GM21528 (cell line): ENCODE results near the gene ALOX5AP.

Experiments
- ATAC-seq: cut with Tn5 transposase; IDR thresholded peaks from one replicate; pipeline ENCODE4 v1.9.1; 2021; ENCODE audit warnings: mild to moderate bottlenecking, moderate library complexity; ENCODE audit not compliant: unreplicated experiment, low FRiP score

The ALOX5AP gene

GRCh38 chr13:30735025-30735871 is at the start of gene ALOX5AP:
Gene ALOX5AP, plus strand, starts transcription at chr13:30735543. Its CDS starts 63 bp downstream, at chr13:30735606.
- ATAC-seq = peak; percentile 72

DNA sequence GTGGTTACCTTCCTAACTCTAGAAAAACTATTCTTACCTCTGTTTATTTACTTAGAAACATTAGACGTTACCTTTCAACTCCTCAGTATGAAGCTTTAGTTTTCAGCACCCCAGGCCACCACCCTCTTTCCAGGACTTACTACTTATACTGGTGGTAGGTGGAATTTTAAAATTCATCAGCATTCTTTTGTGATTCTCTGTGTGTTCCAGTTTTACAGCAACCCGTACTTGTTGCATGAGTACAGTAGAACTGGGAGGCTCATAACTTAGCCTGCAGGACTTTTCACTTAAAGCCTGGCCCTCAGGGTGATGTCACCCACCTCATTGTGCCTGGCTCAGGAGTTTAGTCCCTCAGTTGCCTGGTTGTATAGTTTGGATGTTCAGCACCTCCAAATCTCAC is 49.4 kb upstream of the ALOX5AP start:
- ATAC-seq = no peak

DNA sequence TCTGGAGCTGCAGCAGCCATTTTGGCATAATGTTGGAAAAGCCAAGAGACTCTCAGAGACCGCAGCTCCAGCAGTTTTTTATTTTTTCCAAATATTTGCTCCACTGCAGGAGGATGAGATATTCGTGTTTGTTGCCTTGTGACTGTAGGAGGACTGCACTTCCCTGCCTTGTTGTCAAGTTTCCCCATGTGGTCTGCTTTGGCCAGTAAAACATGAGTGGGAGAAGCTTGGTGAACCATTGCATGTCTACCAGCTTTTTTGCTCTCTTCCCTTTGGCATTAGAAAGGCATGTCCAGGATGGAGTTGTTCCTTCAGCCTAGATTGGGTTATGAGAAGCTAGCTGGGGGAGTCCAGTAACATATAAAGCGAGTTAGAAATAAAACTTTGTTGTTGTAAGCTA is 47.7 kb upstream of the ALOX5AP start:
- ATAC-seq = no peak

GRCh38 chr13:30689752-30690151 is 45.6 kb upstream of the ALOX5AP start:
- no peak for ATAC-seq

- peak; percentile 50 for ATAC-seq
These were observed 44.8 kb upstream of the ALOX5AP start for GRCh38 chr13:30690282-30691188.

GRCh38 chr13:30692113-30692512 is 43.2 kb upstream of the ALOX5AP start:
- no peak for ATAC-seq

DNA sequence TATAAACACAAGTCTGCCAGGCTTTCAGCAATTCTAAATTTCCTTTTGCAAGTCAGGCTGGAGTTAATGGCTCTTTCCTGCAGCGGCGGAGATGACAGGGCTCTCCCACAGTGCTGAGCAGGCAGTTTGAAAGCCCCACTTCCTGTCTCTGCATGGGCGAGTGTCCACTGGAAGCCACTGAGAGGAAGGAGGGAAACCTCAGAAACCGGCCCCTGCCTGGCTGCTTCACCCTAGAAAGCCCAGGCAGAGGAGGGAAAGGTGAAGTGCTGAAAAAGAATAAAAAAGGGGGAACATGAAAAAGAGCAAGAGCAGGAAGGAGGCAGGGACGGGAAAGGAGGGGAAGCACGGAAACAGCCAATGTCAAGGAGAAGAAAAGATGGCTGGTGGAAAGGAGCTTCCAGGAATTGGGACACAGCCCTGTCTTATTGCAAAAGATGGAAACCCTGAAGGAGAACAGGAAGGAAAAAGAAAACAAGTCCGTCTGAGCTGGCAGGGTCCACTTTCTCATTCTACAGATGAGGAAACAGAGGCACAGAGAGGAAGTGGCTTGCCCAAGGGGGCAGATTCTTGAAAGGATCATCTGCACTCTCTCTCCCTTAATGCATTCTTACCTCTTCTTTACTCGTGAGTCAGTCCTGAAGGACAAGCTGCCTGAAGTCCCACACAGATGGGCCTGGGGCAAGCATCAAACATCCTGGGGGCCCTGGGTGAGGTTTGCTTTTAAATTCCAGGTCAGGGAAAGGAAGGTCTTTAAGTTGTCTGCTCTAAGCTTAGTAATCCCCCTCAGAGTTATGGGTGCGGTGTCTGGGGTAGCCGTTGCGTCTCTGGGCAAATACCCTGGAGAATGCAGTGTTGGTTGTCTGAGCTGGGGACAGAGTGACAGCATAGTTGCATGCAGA is 38.8 kb upstream of the ALOX5AP start:
- ATAC-seq = no peak

GRCh38 chr13:30697177-30697953 is 38.0 kb upstream of the ALOX5AP start:
- ATAC-seq = no peak

DNA sequence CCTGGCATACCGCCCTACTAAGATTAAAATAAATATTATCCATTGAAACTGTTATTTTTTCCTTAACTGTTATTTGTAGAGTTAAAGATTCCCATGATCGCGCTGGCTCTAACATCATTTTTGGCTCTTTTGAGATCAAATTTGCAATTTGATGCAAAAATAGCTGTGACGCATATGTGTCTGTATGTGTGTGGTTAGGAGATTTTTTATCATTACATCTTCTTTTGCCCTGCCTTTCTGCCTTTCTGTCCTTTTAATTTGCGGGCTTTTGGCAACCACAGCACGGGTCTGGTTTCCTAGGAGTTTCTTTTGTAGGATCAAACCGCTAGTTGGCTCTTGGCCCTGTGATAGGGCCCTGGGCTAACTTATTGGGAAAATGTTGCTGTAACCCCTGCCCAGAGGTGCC is 37.3 kb upstream of the ALOX5AP start:
- ATAC-seq = no peak

- no peak for ATAC-seq
These were observed 36.8 kb upstream of the ALOX5AP start for GRCh38 chr13:30698488-30699005.

- ATAC-seq = no peak
These were observed 35.0 kb upstream of the ALOX5AP start for GRCh38 chr13:30700364-30700763.

DNA sequence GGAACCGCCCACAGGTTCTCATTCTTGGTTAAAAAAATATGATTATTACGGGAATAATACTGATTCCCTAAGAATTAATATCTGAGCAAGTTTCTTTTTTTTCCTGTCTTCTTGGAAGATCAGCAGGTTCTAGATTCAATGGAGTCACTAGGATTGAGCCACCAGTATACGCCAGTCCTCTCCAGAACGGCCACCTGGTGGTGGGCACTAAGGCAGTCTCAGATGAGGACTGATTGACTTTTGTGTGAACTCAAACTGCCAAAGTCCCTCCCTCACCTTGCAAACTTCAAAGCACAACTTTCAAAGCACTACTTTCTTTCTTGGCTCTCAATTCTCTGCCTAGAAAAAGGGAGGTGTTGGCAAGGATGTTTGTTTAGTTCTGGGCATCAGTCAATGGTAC is 33.3 kb upstream of the ALOX5AP start:
- ATAC-seq = no peak

- no peak for ATAC-seq
These were observed 30.7 kb upstream of the ALOX5AP start for GRCh38 chr13:30704596-30704995.

- ATAC-seq = no peak
These were observed 29.7 kb upstream of the ALOX5AP start for GRCh38 chr13:30705680-30706079.

- ATAC-seq = no peak
These were observed 26.8 kb upstream of the ALOX5AP start for GRCh38 chr13:30708541-30708940.

- no peak for ATAC-seq
These were observed 24.9 kb upstream of the ALOX5AP start for GRCh38 chr13:30710442-30710841.

- ATAC-seq = no peak
These were observed 24.0 kb upstream of the ALOX5AP start for GRCh38 chr13:30711375-30711774.

DNA sequence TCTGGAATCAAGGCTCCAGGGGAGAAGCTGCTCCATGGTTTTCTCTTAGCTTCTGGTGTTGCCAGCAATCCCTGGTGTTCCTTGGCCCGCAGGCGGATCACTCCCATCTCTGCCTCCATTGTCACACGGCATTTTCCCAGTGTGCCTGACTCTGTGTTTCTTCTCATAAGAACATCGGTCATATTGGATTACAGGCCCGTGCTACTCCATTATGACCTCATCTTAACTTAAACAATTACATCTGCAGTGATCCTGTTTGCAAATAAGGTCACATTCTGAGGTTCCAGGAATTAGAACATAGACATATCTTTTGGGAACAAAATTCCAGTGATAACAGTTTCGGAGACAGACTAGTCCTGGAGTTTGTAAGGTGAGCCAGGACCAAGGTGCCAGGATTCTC is 23.5 kb upstream of the ALOX5AP start:
- no peak for ATAC-seq
